DMS 273 treated with DMSO at 0.1 percent for 48 hours (cell line): ENCODE data around the gene DEAF1.
"Not testable (repeated sequence)": the region's sequence is repeated elsewhere in the genome, so short reads cannot be mapped to it uniquely, and the experiment has no call there.

Experiments
- DNase-seq: peaks from one replicate; lab custom pipeline; 2025; lab: John Stamatoyannopoulos, UW

Gene DEAF1

GRCh38 chr11:701741-702461, 6.9 kb upstream of the DEAF1 start:
- no peak for DNase-seq

DNA sequence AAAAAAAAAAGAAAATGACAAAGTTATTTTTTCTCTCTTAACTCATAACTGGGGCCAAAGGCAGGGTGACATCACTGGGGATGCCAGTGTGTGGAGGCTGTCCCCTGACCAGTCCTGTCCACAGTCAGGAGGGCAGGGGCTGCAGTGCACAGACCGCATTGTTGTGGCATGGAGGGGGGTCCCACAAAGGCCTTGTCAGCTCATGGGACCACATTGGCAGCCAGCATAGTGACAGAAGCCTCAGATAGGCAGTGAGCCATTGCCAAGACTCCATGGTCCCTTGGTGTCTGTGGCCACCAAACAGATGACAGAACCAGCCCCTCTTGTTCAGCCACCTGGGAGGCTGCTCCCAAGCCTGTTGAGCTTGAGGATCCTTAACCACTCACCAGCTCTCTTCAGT, 4.7 kb upstream of the DEAF1 start:
- no peak for DNase-seq

DNA sequence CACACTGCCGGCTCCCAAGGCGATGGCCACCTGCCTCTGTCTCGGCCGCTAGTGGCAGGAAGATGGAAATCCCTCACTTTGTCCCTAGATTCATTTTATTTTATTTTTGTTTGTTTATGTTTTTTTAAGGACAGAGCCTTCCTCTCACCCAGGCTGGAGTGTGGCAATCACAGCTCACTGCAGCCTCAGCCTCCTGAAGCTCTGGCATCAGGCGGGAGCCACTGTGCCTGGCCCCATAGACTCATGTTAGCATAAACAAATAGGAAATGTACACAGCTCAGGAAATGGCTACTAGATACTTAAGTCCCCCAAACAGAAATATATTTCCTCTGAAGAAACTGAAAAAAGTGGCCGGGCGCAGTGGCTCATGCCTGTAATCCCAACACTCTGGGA, 4.1 kb upstream of the DEAF1 start:
- no peak for DNase-seq

GRCh38 chr11:698493-699115, 3.6 kb upstream of the DEAF1 start:
- DNase-seq: no peak

GRCh38 chr11:697811-698311, 2.8 kb upstream of the DEAF1 start:
- DNase-seq: no peak

DNA sequence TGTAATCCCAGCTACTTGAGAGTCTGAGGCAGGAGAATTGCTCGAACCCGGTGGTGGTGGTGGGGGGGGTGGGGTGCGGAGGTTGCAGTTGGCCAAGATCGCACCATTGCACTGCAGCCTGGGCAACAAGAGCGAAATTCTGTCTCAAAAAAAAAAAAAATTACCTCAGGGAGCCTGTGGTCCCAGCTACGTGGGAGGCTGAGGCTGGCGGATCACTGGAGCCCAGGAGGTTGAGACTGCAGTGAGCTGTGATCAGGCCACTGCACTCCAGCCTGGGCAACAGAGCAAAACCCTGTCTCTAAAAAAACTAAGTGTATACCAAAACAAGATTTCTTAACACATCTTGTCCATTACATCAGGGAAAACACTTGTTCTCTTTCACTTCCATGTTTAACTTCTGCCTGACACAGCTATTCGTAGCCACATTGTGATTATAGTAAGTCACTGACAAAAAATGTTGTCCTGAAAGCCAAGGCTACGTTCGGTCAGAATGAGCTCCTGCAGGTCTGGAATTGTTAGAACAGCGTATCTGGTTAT, 2.0 kb upstream of the DEAF1 start:
- no peak for DNase-seq

DNA sequence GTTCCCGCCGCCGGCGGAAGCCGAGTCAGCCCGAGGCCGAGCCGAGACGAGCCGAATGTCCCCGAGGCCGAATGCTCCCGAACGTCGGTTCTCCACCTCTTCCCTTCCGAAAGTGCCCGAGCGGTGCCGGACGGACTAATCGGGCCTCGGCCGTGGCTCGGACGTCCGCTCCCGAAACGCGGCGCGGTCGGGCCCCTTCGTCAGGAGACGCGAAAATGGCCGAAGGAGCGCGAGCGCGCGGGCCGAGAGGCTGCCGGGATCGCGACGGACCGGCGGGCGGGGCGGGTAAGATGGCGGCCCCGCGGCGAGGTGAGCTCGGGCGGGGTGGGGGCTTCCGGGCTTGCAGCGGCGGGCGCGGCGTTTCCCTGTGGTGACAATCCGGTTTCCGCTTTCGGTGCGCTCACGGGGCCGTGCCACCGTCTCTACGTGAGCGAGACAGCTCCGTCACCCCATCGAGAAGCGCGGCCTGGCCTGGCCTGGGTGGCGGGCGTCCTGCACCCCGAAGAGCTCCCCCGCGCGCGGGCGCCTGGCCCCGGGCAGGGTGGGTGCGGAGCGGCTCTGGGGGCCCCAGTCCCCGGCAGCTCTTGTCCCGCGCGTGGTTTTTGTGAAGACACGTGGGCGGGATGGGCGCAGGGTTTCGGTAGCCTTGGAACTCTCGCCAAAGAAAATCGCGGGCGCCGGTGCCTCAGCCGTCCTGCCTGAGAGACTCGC, 671 bp upstream of the DEAF1 start, which contains the start of gene TMEM80:
Gene TMEM80 (plus strand): TSS at position 279 of the 711 bp plus-strand sequence. CDS start 12 bp downstream, at position 291.
- DNase-seq: peak; percentile 59

DNA sequence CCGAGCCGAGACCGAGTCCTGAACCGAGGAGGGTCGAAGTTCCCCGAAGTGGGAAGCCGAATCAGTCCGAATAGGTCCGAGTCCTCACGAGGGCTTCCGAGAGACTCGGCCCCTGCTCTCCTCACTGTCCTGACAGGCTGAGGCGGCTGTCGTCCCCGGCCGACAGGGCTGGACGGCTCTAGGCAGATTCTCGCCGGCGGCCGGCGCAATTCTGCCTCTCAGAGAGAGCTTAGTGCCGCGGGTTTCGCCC, 191 bp upstream of the DEAF1 start:
- DNase-seq: no peak

DNA sequence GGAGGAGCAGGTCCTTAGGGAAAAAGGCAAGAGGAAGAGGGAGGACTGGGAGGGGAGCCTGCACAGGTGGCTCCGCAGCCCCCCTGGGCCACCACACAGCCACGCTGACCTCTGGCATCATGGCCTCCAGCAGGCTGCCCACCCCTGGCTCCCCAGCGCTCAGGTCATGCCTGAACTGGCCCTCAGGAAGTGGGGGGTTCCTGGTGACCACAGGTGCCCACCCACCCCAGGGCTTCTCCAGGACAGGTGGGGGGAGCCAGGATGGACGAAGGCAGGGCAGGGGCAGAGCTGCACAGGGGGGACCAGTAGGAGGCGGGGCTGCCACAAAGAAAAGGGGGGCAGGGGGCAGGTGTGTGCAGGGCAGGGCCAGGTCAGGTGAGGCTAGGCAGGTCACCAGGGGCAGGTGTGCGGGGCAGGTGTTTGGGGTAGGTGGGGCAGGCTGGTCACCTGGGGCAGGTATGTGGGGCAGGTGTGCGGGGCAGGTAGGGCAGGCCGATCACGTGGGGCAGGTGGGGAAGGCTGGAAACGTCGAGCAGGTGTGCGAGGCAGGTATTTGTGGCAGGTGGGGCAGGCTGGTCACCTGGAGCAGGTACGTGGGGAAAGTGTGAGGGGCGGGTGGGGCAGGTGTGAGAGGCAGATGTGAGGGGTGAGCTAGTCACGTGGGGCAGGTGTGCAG, 997 bp downstream of the DEAF1 start:
- DNase-seq: no peak

- no peak for DNase-seq
These were observed 1.6 kb downstream of the DEAF1 start for GRCh38 chr11:693415-693831.

DNA sequence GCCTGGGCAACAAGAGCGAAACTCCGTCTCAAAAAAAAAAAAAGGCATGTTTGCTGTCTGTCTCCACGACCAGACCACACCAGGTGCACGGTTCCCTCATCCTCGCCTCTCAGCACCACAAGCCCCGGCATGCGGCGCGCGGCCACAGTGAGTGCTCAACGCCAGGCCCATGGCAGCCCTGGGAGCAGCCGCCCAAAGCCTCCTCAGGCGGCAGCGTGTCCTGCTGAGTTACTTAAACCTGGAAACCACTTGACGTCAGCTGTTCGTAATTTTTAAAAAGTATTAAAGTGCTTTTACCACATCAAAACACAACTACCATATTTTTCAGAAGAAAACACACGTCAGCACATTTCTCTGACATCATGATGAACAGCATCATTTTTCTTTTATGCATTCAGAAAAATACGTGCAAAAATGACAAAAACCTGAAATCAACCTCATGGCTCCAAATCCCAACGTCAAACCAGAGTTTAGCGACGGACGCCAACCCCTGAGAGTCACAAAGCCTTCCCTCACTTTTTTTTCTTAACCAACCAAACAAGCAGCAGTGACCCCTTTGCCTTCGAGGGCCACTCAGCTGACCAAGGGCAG, 2.1 kb downstream of the DEAF1 start:
- no peak for DNase-seq

DNA sequence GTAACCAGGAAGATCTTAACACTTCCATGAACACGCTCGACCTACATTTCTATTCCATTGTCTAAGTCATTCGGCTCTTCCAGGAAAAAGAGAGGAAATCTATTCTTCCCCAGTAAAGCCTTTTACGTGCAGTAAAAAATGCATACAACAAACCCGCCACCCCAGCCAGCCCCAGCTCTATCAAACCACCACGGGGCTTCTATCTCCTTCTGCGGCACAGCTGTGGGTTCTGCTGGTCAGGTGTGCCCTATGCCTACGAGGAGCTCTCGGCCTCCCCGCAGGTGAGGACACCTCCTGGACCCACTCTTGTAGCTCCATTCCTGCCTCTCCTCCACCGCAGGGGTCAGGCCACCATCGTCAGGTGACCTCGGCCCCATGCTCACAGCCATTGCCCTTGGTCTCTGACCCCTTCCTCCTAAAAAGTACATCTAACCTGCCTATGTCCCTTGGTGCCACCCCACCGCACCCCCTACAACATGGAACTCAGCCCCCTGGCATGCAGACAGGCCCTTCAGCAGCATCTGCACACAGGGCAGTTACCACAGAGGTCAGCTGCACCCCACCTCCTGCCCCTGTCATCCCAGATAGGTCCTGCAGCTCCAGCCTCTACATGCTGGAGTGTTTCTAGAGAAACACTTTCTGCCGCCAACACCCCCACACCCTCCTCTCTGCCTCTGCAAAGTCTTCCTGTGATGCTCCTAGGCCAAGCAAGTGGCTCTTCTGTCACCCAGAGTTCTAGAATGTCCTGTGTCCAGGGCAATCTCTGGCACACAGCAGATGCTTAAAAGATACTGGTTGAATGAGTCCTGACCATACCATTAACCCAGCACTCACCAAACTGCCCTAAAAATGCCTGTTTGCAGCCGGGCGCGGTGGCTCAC, 3.1 kb downstream of the DEAF1 start:
- DNase-seq: no peak

- DNase-seq: no peak
These were observed 4.0 kb downstream of the DEAF1 start for GRCh38 chr11:690738-691633.

DNA sequence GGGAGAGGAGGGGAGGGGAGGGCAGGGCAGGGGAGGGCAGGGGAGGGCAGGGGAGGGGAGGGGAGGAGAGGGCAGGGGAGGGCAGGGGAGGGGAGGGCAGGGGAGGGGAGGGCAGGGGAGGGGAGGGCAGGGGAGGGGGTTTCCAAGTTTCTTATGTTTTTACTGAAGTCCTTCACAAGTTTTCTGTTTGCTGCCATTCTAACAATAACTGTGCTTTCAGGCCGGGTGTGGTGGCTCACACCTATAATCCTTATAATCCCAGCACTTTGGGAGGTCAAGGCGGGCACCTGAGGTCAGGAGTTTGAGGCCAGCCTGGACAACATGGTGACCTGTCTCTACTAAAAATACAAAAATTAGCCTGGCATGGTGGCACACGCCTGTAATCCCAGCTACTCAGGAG, 4.8 kb downstream of the DEAF1 start:
- not testable (repeated sequence) for DNase-seq

DNA sequence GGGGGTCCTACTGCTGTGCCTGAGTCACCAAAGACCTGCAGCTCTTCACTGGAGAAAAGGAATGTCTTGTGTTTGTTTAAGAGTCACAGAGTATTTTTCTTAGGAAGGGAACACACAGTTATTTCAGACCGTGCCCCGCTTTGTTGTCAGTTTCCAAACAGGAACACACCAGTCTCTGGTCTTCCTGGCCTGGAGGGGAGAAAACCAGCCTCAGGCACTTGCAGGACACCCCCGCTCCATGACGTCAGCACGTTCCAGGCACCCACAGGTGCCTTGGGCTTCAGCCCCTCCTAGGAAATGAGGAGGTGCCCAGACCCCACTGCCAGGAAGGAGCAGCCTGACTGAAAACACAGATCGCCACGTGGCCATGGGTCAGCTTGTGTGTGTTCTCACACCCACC, 5.4 kb downstream of the DEAF1 start:
- DNase-seq: no peak

DNA sequence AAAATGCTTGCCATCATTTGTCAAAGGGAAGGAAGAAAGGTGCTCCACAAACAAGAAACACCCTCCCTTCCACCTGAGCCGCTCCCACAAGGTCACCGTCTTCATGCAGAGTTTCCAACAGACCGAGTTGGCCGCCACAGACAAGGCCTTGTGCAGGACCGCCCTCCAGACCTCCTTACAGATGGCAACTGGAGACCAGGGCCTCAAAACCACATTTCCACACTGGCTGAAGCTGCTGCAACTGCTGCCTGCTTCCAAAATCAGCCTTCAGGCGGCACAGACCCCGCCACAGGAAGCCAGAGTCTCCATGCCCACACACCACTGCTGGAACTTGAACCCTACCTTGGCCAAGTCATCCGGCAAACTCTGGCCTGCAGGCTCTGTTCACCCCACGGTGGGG, 6.3 kb downstream of the DEAF1 start:
- DNase-seq: no peak

- DNase-seq: no peak
These were observed 7.3 kb downstream of the DEAF1 start for GRCh38 chr11:687751-688150.

DNA sequence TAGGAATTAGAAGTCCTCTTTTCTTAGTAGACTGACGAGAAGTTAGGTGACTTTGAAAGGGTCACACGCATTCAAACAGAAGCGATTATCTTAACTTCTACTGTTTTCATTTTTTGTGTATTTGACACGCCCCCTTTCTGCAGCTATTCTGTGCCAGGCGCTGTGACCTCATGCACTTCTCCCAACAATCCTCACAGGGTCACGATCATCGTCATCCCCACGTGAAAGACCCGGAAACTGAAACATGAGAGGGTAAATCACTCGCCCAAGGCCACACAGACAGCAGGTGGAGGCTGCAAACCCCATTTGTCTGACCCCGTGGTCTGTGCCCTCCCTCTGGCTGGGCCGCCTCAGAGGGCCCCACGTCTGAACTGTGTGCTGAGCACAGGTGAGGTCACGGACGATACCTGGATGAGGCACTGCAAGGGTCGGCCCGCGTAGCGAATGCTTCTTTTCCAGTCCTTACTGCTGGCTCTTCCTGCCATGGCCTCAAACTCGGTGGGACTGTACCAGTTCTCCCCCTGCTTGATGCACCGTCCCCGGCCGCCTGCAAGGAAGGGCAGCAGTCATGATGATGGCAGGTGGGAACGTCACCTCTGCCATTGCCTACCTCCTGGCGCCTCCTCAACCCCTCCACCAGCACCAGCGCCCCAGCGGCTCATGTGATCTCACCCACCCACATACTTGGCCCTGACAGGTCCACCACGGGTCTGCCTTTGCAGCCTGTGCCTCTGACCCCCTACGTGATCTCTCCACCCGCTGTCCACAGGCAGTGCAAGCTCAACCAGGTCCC, 8.4 kb downstream of the DEAF1 start:
- no peak for DNase-seq

DNA sequence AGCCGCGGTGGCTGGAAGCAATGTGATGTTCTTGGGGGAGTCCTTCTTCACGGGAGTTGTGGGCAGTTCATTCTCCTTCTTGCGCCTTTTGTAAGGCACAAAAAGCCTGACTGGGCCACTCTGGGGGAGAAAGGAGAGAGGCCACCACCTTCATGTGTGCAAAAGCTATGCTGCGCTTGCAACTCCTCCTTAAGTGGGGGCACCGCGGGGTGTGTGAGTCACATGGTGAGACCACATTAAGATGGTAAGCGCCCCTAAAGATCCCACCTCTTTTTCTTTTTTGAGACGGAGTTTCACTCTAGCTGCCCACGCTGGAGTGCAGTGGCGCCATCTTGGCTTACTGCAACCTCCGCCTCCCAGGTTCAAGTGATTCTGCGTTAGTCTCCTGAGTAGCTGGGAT, 14.1 kb downstream of the DEAF1 start:
- no peak for DNase-seq
